HG03196 (cell line): Measurements from ENCODE around the gene ZMIZ1.

Experiments used
- ATAC-seq: cut with Tn5 transposase; IDR thresholded peaks from one replicate; pipeline ENCODE4 v1.9.1; 2021; ENCODE audit not compliant: unreplicated experiment

The ZMIZ1 gene

GRCh38 chr10:79243181-79244067 lies 174.7 kb downstream of the ZMIZ1 start:
- no peak for ATAC-seq

- no peak for ATAC-seq
These were observed 175.3 kb downstream of the ZMIZ1 start for GRCh38 chr10:79244068-79244442.

GRCh38 chr10:79244841-79245504 lies 176.2 kb downstream of the ZMIZ1 start:
- peak; percentile 40 for ATAC-seq

- no peak for ATAC-seq
These were observed 176.9 kb downstream of the ZMIZ1 start for GRCh38 chr10:79245539-79246208.

- ATAC-seq = no peak
These were observed 177.4 kb downstream of the ZMIZ1 start for GRCh38 chr10:79246209-79246581.

GRCh38 chr10:79246606-79247275 lies 178.0 kb downstream of the ZMIZ1 start:
- ATAC-seq = no peak

GRCh38 chr10:79247373-79248137 lies 178.8 kb downstream of the ZMIZ1 start:
- ATAC-seq = no peak

- no peak for ATAC-seq
These were observed 179.8 kb downstream of the ZMIZ1 start for GRCh38 chr10:79248341-79249185.

GRCh38 chr10:79249186-79250121 lies 180.7 kb downstream of the ZMIZ1 start:
- peak; percentile 52 for ATAC-seq

GRCh38 chr10:79250259-79250658 lies 181.5 kb downstream of the ZMIZ1 start:
- ATAC-seq = peak; percentile 22

GRCh38 chr10:79252450-79252849 lies 183.7 kb downstream of the ZMIZ1 start:
- no peak for ATAC-seq

GRCh38 chr10:79252971-79253370 lies 184.2 kb downstream of the ZMIZ1 start:
- ATAC-seq = no peak

GRCh38 chr10:79253704-79254103 lies 184.9 kb downstream of the ZMIZ1 start:
- ATAC-seq = no peak

- no peak for ATAC-seq
These were observed 185.7 kb downstream of the ZMIZ1 start for GRCh38 chr10:79254333-79255006.

- no peak for ATAC-seq
These were observed 186.3 kb downstream of the ZMIZ1 start for GRCh38 chr10:79255007-79255507.

- no peak for ATAC-seq
These were observed 187.6 kb downstream of the ZMIZ1 start for GRCh38 chr10:79256264-79256806.

GRCh38 chr10:79258894-79259293 lies 190.1 kb downstream of the ZMIZ1 start:
- ATAC-seq = no peak
